Heart left ventricle (tissue), 13 donors: ENCODE measurements around the gene DCAF6.

Source experiments
- POLR2A ChIP-seq, 2 donors: fragments of 450-650 bp; IDR thresholded peaks; one replicate each; pipeline ENCODE4 v1.6.1; 2017; ENCODE audit warnings: antibody characterized with exemption in 2 of 2, mild to moderate bottlenecking in 2 of 2, moderate library complexity in 2 of 2
- TF ChIP-seq, protein P1 (sequence below), 12 donors: fragments of 200-600 bp; sonication (generic) in 4 of 12; IDR thresholded peaks; one replicate each; pipeline versions ENCODE4 v1.5.0 to v1.8.0; 2018 to 2022; ENCODE audit warnings: antibody characterized with exemption in 12 of 12, mild to moderate bottlenecking in 5 of 12
- donor health status: ischemic (EF 13 %, LVEDD 7.1; RV severe dilation, severe dysfunction).
- donor health status: DM: no; HTN: yes; CAD: no.
- donor health status: DM: no; HTN: no; CAD: no.
- donor health status: ischemic (EF 25% LVEDD 6.9; RV normal size, moderate dysfunction).
- donor health status: ischemic (EF 25% LVEDD 5.7; RV mildly dilated, moderate dysfunction).
- donor health status: ischemic (EF 35%, LVEDD 5.7; RV mildly dilated, moderate dysfunction).
- donor health status: nonischemic (EF 11% LVEDD 7.7; RV severe dilation, severe dysfunction).
- donor health status: DM: yes; HTN: yes; CAD: no.
- donor health status: PGD.
- donor health status: ischemic (EF 29% LVEDD 5.4; RV normal size, mild dysfunction).
- donor health status: nonischemic (EF 23%, LVEDD 6.1; RV moderate dilation, normal function).

- TF ChIP-seq POLR2A (IDR thresholded peaks at IDR 0.05) = no peak
- TF ChIP-seq, protein P1, sequence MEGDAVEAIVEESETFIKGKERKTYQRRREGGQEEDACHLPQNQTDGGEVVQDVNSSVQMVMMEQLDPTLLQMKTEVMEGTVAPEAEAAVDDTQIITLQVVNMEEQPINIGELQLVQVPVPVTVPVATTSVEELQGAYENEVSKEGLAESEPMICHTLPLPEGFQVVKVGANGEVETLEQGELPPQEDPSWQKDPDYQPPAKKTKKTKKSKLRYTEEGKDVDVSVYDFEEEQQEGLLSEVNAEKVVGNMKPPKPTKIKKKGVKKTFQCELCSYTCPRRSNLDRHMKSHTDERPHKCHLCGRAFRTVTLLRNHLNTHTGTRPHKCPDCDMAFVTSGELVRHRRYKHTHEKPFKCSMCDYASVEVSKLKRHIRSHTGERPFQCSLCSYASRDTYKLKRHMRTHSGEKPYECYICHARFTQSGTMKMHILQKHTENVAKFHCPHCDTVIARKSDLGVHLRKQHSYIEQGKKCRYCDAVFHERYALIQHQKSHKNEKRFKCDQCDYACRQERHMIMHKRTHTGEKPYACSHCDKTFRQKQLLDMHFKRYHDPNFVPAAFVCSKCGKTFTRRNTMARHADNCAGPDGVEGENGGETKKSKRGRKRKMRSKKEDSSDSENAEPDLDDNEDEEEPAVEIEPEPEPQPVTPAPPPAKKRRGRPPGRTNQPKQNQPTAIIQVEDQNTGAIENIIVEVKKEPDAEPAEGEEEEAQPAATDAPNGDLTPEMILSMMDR (IDR thresholded peaks at IDR 0.05) = no peak
Observed at GRCh38 chr1:167910530-167910929, 26.0 kb upstream of the DCAF6 start.
